HG03108 (cell line): ENCODE measurements around the gene NFASC.

Experiments
- ATAC-seq: cut with Tn5 transposase; IDR thresholded peaks from one replicate; pipeline ENCODE4 v1.9.1; 2021; ENCODE audit warnings: moderate library complexity; ENCODE audit not compliant: unreplicated experiment

Gene NFASC

GRCh38 chr1:204927673-204928641 is 57.3 kb downstream of the NFASC start:
- ATAC-seq, result no peak

GRCh38 chr1:204928671-204929486 is 58.2 kb downstream of the NFASC start:
- no peak for ATAC-seq

DNA sequence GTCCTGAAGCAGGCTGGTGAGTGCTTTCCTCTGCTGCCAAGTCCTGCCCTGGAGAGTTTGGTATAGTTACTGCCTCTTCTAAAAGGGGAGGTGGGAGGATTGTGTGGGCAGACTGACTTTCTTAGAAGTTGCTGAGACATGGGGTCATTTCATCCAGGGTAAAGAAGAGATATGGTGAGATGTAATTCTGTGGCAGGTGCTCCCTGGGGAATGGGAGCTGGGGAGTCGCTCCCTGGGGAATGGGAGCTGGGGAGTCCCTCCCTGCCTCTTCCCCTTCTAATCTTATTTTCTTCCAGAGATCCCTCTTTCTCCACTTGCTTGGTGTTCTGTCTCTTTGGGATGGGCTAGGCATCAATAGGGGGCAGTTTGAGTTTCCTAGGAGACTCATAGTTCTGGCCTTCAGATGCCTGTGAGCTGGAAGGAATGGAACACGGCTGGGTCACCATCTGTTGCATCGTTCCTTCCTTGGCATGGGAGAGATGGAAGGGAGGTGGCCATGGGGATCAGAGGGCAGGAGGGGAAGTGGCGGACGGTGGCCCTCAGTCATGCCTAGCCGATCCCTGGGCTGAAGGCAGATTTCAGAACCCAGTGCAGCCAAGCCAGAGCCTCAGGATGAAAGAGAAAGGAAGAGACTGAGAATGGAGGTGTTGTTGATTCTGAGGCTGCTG is 59.0 kb downstream of the NFASC start:
- no peak for ATAC-seq

GRCh38 chr1:204930155-204930523 is 59.5 kb downstream of the NFASC start:
- ATAC-seq, result no peak

DNA sequence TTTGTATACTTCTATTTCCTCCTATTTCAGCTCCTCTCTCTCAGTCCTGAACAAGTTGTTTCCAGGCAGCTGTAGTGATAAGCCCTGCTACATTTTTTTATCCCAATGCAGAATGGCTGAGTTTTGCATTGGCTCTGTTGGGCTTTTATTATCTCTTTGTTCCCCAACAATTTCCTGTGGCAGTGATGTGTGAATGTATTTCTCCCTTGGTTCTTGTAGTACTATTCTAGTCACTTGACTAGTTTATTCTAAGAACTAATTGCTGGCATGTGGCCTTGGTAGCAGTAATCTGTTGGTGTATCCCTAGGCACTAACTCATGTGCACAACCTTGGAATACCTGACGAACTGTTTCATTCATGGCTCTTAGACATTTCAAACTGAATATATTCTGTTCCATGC is 60.7 kb downstream of the NFASC start:
- no peak for ATAC-seq

DNA sequence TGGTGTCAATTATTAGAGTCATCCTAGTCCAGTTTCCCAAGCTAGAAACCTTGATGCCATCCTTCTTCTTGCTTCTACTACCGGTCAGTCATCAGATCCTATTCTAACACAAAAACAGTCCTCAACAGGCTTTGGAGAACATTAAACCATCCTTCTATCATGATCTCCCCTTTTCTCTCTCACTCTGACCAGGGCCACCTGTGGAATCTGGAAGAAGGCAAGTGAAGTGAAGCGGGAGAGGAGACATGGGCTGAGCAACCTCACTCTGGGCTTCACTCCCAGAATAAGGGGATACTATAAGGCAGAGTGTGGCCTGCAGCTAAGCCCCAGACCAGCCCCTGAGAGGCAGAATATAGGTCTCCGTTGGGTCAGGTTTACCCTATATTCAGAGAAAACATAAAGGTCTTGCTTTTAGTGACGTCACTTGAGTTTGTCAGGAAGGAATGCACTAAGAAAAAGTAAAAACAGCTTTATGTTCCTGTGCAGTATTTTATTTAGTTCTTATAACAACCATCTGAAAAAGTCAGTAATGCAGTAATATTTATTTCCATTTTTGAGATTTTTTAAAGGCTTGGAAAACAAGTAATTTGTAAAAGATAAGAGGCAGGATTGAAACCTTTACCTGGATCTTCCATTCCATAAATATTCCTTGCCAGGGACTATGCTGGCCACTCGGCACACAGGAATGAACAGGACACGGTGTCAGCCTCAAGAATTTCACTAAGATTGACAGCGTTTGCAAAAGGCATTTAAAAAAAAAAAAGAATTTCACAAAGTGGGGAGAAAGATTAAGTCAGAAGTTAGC is 61.3 kb downstream of the NFASC start:
- no peak for ATAC-seq

DNA sequence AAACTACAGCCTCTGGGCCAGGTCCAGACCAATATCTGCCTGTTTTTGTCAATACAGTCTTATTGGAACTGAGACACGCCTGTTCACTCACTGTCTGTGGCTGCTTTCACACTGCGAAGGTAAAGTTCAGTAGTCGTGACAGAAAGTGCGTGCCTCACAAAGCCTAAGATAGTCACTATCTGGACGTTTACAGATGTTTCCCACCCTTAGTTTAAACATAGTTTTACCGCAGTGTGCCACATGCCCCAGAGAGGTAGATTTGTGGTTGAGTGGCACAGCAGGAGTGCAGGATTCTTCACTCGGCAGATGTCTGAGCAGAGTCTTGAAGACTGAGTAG is 61.9 kb downstream of the NFASC start:
- ATAC-seq, result no peak

DNA sequence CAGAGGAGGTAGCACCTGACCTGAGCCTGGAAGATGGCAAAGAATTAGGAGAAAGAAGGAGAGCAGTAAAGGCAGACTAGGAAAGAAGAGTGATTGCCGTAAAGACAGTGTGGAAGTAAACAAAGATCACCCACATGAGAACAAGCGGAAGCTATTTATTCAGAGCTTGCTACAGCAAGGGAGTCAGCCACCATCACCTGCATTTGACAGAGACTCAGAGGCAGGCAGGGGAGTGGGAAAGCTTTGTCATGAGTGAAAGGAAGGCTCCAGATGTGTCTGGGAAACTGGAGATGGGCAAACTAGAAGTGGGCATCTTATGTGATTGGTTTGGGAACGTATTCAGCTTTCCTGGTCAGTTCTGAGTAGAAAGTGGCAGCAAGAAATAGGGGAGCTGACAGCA is 64.5 kb downstream of the NFASC start:
- no peak for ATAC-seq

DNA sequence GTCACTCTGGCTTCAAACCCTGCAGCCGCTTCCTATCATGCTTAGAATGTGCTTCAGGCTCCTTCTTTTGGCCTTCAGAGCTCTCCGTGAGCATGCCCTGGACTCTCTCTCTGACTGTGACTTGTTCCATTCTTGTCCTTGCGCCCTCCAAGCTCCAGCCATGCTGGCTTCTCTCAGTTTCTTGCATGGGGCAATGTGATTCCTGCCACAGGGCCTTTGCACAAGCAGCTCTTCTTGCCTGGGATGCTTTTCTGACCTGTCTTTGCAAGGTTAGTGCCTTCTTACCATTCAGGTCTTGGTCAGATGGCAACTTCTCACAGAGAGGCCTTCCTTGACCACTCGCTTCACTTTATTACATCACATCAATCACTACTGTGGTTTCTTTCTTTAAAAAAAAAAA is 66.1 kb downstream of the NFASC start:
- no peak for ATAC-seq

DNA sequence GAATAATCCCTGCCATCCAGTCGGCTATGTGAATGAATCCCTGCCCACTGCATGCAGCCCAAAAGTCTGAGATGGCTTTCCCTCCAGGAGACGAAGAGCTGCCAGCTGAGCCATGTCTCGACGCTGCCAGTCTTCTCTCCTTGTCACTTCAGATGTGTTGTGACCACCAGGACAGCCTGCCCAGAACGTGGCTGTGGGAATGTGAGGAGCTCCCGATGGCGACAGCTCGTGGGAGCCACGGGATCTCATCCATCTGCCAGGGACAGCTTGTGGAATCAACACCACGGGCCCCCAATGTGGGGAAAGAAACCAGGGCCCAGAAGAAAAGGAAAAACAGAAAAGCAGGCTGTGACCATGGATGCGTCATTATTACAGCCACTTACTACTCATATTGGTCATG is 67.2 kb downstream of the NFASC start:
- ATAC-seq, result no peak

DNA sequence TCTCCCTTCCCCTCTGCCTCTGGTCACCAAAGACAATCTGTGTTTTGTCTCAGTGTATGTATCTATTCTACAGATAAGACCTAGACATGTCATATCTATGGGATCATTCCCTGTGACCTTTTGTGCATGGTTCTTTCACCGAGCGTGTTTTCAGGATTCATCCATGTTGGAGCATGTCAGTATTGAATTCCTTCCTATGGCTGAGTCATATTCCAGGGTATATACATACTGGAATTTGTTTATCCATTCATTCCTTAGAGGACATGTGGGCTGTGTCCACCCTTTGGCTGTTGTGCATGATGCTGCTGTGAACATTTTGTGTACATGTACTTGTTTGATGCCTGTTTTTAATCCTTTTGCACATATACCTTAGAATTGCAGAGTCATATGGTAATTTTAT is 69.9 kb downstream of the NFASC start:
- ATAC-seq, result no peak

GRCh38 chr1:204941421-204942338 is 71.0 kb downstream of the NFASC start:
- no peak for ATAC-seq

DNA sequence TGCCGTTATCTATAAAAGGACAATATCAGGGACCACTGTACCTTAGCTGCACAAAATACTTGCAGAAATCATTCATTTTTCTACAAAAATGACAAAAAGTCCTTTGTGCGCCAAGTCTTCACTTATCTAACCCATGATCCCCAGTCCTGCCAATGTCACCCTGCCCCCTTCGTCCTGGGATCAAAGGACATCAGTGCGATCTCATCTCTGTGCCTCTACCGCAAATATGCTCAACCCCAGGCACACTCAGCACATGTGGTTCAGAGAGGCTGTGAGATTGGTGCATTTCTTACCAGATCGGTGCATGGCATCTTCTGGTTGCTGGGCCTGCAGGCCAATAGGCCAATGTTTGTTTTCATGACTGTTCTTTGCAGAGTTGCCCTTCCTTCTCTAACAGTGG is 72.8 kb downstream of the NFASC start:
- no peak for ATAC-seq

DNA sequence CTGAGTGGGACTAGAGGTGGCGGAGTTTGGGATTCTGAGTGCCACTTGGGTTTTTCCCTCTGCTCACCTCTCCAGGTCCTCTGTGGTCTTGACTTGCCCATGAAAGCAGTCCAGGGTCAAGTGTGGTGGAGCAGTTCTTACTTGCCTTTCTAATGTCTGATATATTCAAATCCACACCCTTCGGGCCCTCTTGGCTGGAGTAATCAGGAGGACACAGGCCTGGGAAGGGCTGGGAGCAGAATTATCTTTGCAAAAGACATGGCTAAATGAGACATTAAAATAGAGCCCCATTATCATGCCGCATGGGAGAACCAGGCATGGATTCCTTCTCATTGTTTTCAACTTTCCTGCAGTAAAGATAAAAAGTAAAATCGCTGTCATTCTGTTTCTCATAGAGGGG is 74.0 kb downstream of the NFASC start:
- ATAC-seq, result no peak

DNA sequence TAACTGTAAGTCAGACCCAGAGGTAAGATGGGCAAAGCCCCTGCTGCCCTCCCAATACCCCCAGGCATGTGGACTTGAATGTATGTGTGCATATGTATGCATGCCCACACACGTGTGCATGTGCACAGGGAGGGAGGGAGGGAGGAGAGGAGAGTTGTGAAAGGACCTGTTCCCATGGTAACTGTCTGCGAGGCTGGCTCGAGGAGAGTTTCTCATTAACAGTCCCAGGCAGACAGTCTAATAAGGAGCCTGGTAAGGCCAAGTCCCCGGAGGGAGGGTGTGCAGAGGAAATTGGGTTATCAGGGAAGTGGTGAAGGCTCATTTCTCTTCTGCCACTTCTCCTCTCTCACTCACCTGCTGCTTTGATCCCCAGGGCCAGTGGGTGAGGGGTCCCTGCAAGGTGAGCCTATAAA is 74.9 kb downstream of the NFASC start:
- ATAC-seq, result no peak

DNA sequence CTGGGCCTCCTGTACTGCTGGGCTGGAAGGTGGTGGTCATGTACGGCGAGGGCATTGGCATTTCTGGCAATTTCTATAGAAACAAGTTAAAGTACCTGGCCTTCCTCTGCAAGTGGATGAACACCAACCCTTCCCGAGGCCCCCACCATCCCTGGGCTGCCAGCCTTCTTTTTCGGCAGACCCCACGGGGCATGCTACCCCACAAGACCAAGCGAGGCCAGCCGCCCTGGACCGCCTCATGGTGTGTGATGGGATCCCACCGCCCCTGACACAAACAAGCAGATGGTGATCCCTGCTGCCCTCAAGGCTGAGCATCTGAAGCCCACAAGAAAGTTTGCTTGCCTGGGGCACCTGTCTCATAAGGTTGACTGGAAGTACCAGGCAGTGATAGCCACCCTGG is 76.0 kb downstream of the NFASC start:
- ATAC-seq, result no peak

DNA sequence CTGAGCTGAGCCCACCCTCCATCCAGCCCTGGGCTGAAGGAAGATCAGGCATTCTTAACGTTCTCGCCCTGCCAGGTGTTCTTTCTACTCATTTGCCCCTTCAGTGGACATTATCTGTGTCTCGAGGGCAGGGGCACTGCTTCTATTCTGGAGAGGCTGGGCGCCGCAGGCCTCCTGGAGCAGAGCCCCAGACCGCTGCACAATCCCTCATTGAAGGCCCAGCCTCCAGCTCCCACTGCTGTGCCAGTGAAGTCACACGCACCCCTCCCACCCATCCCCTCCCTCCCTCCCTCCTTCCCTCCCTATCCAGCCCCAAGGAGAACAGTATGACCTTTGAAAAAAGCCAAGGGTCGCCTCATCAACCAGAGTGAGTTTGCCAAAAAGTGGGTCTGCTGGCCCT is 76.7 kb downstream of the NFASC start:
- ATAC-seq, result no peak

GRCh38 chr1:204947747-204948146 is 77.1 kb downstream of the NFASC start:
- no peak for ATAC-seq

- no peak for ATAC-seq
Measured at GRCh38 chr1:204950353-204951001, 79.8 kb downstream of the NFASC start.
